Activated T-cell treated with anti-CD3 and anti-CD28 coated beads, Interleukin-2, amount 50 U/mL, for 4 hours (primary cell): ENCODE measurements around the gene EMCN. TPM values are rescaled to one million over a fixed set of nuclear protein-coding genes. Genes with fewer than 3 reads are reported as not detected.
"Not testable (repeated sequence)": the region's sequence is repeated elsewhere in the genome, so short reads cannot be mapped to it uniquely, and the experiment has no call there.

Experiments used
- ATAC-seq, 2 donors: fragments of 200-7000 bp; cut with Tn5 transposase; one replicate each; pipeline ENCODE4 v1.10.0; 2021
- DNase-seq: peaks from one replicate; pipeline ENCODE4 v3.0.0-alpha.2; 2020
- H3K27me3 Mint-ChIP-seq: one replicate; pipeline ENCODE4 v1.8.0; 2021; ENCODE audit warnings: low read depth, mixed read lengths
- H3K36me3 Mint-ChIP-seq: one replicate; pipeline ENCODE4 v1.8.0; 2022; ENCODE audit warnings: mixed read lengths; ENCODE audit not compliant: insufficient read depth
- H3K4me1 Mint-ChIP-seq: one replicate; pipeline ENCODE4 v1.8.0; 2021; ENCODE audit warnings: low read depth, mixed read lengths
- H3K4me3 Mint-ChIP-seq: one replicate; pipeline ENCODE4 v1.8.0; 2021; ENCODE audit warnings: mild to moderate bottlenecking, moderate library complexity, mixed read lengths
- H3K9me3 Mint-ChIP-seq: one replicate; pipeline ENCODE4 v1.8.0; 2021; ENCODE audit warnings: mixed read lengths
- total RNA-seq, 3 donors: library from RNA; stranded (reverse); gene quantifications; one replicate each; pipeline ENCODE4 v1.2.1, GENCODE V29; 2021

EMCN gene
- total RNA-seq, 3 donors from 2014 or later = not detected

DNA sequence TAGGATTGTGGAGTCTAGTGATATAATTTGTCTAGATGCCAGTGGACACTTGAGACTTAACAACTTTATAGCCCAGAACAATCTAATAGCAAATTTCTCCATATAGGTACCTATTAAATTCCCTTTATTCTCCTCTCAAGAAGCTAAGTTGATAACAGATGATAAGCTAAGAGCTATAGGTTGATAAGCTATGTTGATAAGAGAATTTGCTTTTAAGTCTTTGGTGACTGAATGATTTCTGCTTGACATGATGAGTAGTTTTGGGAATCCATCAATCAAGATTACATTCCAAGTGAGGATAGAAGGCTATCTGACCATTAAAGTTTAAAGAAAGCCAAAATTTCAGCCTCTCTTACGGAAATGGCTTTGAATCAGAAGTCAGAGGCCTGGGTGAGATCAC, 131.6 kb downstream of the EMCN start:
- ATAC-seq = no peak
- no peak overlapping the region for H3K4me3 Mint-ChIP-seq
- H3K9me3 Mint-ChIP-seq = no peaks in the 10 kb centered on the region
- H3K27me3 Mint-ChIP-seq = no peaks in the 10 kb centered on the region
- DNase-seq = no peak
- H3K4me1 Mint-ChIP-seq = no peaks in the 10 kb centered on the region
- H3K36me3 Mint-ChIP-seq = no peaks in the 10 kb centered on the region

DNA sequence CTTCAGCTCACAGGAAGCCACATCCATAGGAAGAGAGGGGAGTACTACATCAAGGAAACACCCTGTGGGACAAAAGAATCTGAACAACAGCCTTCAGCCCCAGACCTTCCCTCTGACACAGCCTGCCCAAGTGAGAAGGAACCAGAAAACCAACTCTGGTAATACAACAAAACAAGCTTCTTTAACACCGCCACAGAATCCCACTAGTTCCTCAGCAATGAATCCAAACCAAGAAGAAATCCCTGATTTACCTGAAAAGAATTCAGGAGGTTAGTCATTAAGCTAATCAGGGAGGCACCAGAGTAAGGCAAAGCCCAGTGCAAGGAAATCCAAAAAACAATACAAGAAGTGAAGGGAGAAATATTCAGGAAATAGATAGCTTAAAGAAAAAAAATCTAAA, 137.4 kb downstream of the EMCN start:
- H3K9me3 Mint-ChIP-seq, H3K27me3 Mint-ChIP-seq, ATAC-seq, H3K36me3 Mint-ChIP-seq, H3K4me1 Mint-ChIP-seq, H3K4me3 Mint-ChIP-seq, DNase-seq: not testable (repeated sequence)

DNA sequence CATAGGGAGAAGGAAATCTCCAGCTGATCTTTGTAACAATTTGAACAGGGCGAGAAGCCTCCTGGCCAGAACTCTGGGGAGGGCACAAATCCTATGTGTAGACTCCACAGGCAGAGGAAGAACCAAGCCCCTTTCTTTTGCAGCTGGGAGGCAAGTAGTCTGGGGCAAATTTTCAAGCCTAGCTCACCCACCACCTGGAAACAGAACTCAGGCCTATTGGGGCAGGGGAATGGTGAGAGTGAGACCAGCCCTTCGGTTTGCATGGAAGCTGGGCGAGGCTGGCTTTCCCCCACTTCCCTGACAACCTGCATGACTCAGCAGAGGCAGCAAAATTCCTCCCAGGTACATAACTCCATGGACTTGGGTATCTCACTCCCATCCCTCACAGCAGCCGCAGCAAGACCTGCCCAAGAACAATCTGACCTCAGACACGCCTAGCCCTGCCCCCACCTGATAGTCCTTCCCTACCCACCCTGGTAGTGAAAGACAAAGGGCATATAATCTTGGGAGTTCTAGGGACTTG, 138.2 kb downstream of the EMCN start:
- peaks cover 6% of the 10 kb centered on the region for H3K27me3 Mint-ChIP-seq
- no peaks in the 10 kb centered on the region for H3K9me3 Mint-ChIP-seq
- ATAC-seq (no peak), DNase-seq (no peak)
- no peaks in the 10 kb centered on the region for H3K36me3 Mint-ChIP-seq
- no peak overlapping the region for H3K4me3 Mint-ChIP-seq
- H3K4me1 Mint-ChIP-seq = no peaks in the 10 kb centered on the region

DNA sequence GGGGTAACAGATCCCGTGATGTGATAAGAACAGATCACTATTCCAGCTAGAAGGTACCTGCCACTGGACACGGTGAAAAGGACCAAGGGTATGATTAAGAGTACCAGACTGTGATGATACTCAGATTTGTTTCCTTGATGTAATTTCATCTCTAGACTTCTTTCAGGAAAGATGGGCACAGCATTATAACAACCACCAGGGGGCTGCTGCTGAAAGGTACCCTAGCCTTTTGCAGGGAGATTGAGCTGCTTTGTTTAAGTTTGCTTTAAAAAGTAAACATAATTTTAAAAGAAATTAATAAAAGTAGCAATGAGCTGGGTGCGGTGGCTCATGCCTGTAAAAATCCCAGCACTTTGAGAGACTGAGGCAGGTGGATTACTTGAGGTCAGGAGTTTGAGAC, 145.4 kb downstream of the EMCN start:
- peaks cover 3% of the 10 kb centered on the region for H3K27me3 Mint-ChIP-seq
- H3K4me3 Mint-ChIP-seq = no peak overlapping the region
- H3K4me1 Mint-ChIP-seq = no peaks in the 10 kb centered on the region
- DNase-seq (no peak), ATAC-seq (no peak)
- H3K36me3 Mint-ChIP-seq = no peaks in the 10 kb centered on the region
- no peaks in the 10 kb centered on the region for H3K9me3 Mint-ChIP-seq

DNA sequence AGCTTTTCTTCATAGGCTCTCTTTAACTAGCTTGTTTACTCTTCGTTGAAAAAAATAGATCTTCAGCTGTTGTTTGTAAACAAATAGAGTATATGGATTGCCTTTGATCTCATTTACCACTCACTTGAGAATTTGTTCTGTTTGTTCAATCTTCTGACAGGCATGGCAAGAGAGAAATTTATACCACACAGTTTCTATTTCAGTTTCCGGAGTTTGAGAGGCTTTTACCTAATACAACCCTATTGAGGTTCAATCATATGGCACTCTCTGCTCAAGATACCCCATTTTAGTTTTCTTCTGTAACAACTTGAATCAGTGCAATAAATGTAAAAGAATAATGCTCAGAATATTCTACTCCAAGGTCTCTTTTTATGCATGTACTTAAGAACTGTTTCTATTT, 148.0 kb downstream of the EMCN start:
- Mint-ChIP-seq H3K4me1 (no peaks in the 10 kb centered on the region), H3K9me3 (no peaks in the 10 kb centered on the region), H3K36me3 (no peaks in the 10 kb centered on the region), H3K4me3 (no peak overlapping the region), H3K27me3 (peaks cover 2% of the 10 kb centered on the region)
- ATAC-seq (no peak), DNase-seq (no peak)

DNA sequence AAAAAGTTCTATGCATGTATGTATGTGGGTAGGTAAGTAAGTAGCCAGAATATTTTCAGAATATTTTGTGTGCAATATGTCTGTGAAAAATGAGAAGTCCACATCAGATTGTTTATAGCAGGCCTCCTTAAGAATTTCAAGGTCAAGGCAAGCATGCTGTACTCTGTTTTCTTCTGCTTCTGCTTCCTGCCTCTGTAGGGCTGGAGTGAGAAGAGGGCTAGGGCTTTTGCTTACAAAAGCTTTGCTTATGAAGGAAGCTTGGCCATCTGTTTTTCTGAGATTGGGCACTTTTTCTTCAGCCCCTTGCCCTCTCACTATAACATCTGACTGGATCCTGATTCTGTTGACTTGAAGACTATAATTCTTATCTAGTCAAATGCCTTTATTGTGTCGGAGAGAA, 150.4 kb downstream of the EMCN start:
- DNase-seq = no peak
- Mint-ChIP-seq H3K36me3 (no peaks in the 10 kb centered on the region), H3K4me3 (no peak overlapping the region), H3K27me3 (peaks cover 4% of the 10 kb centered on the region), H3K4me1 (no peaks in the 10 kb centered on the region), H3K9me3 (no peaks in the 10 kb centered on the region)
- no peak for ATAC-seq

DNA sequence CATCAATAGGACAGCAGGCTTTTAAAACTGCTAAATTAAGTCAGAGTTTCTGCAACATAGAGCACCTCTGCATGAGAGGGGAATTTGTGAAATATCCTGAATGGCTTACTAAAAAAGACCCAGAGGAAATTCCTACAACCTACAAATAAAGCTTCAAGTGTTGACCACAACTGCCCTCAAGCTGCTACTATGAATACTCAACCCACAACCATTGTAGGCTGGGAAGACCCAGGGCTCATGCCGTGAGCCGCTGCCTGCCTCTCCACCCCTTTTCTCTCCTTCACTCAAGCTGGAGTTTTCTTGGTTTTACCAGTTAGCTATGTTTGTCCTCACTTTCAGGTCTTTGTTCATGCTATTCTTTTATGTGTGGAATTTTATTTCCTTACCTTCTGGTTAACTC, 151.6 kb downstream of the EMCN start:
- H3K4me3 Mint-ChIP-seq = no peak overlapping the region
- ATAC-seq = no peak
- no peaks in the 10 kb centered on the region for H3K9me3 Mint-ChIP-seq
- H3K27me3 Mint-ChIP-seq = peaks cover 4% of the 10 kb centered on the region
- no peaks in the 10 kb centered on the region for H3K36me3 Mint-ChIP-seq
- H3K4me1 Mint-ChIP-seq = no peaks in the 10 kb centered on the region
- no peak for DNase-seq

DNA sequence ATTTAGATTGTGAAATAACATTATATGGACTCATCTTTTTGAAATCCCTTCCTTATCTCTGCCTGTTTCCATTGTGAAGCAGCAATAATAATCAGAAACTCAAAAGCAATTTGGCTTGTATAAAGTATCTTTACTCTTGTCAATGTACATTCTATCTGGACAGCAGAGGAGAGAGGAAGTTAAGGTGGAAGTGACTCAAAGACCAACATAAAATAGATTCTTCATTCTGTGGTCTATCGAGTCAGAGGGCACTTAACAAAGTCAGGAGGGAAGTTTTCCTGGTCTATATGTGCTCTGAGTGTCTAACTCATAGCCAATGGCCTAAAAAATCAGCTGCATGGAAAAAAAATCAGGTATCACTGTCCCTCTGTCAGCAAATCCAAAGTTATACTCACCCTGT, 155.5 kb downstream of the EMCN start:
- DNase-seq (no peak), ATAC-seq (no peak)
- H3K27me3 Mint-ChIP-seq = peaks cover 4% of the 10 kb centered on the region
- no peak overlapping the region for H3K4me3 Mint-ChIP-seq
- H3K4me1 Mint-ChIP-seq = no peaks in the 10 kb centered on the region
- H3K36me3 Mint-ChIP-seq = no peaks in the 10 kb centered on the region
- peaks cover 3% of the 10 kb centered on the region for H3K9me3 Mint-ChIP-seq

DNA sequence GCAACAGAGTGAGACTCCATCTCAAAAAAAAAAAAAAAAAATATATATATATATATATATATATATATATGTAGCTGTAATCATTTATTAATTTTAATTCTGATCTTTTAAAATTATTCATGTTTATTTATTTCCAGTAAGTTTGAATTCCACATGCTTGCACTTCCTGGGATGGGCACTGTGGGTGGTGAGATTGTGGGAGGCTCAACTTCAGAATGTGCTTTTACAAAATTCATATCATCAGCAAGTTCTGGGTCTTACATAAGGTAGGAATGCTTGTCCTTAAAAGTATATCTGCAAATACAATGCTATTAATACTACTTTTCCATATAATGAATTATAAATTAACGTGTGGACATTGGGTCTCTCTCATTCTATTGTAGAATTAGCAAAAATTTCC, 156.5 kb downstream of the EMCN start:
- Mint-ChIP-seq H3K27me3 (peaks cover 4% of the 10 kb centered on the region), H3K36me3 (no peaks in the 10 kb centered on the region)

DNA sequence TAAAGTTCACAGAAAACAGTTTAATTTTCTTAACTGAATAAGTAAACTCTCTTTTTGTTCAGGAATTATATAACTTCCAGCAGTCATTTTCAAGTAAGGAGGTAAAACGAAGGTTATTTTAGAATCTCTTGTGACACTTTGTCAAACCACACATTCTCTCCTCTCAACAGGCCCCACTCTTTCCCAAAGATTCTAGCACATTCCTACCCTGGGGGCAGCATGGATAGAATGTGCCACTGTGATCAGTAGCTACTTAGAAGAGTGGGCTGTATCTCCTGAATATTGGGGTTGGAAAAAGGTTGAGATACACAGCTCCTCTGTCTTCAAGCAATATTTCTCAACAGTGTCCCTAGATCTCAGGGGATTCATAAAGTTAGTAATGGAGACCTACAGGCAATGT, 157.6 kb downstream of the EMCN start:
- no peak for DNase-seq

More for the DNA sequence above, 156.5 kb downstream of the EMCN start:
- Mint-ChIP-seq H3K4me1 (no peaks in the 10 kb centered on the region), H3K4me3 (no peak overlapping the region), H3K9me3 (peaks cover 6% of the 10 kb centered on the region)
- DNase-seq (no peak), ATAC-seq (no peak)

DNA sequence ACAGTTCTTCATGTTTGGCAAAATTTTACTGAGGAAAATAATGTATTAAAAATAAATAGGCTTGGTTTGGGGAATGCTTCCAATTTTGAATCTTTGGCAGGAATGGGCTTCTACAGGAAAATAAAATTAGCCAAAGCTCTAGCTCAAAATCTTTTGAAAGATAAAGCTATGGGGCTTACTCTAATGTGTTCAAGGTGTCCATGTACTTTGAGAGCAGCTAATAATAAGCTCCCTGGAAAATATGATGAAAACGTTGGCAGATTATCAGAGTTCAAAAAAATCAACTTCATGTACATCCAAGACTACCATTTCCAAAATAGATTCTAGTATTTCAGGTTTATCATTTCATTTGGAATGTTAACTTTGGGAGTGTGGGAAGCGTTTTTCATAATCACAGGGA, 158.4 kb downstream of the EMCN start:
- ATAC-seq = no peak
- H3K9me3 Mint-ChIP-seq = peaks cover 6% of the 10 kb centered on the region
- H3K4me1 Mint-ChIP-seq = no peaks in the 10 kb centered on the region

More for the DNA sequence above, 157.6 kb downstream of the EMCN start:
- H3K9me3 Mint-ChIP-seq = peaks cover 6% of the 10 kb centered on the region
- no peaks in the 10 kb centered on the region for H3K4me1 Mint-ChIP-seq
- H3K36me3 Mint-ChIP-seq = no peaks in the 10 kb centered on the region
- H3K27me3 Mint-ChIP-seq = peaks cover 2% of the 10 kb centered on the region
- ATAC-seq = no peak
- H3K4me3 Mint-ChIP-seq = no peak overlapping the region

DNA sequence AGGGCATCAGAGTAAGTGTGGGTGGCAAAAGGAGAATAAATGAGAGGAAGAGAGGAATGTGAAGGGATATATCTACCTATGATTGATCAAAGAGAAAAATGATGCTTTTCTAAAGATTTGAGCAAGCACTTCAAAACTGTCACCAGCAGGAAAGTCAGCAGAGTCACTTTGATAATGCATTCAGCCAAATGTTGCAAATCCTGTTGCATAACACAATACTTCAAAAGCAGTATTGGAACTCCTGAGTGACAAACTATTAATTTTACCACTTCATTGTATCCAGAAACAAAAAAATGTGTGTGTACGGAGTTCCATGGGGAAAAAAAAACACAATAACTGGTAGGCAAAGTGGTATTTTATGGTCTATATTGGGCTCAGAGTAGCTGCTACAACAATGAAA, 160.3 kb downstream of the EMCN start:
- H3K4me3 Mint-ChIP-seq = no peak overlapping the region
- ATAC-seq (no peak), DNase-seq (no peak)
- no peaks in the 10 kb centered on the region for H3K4me1 Mint-ChIP-seq
- H3K36me3 Mint-ChIP-seq = no peaks in the 10 kb centered on the region
- peaks cover 6% of the 10 kb centered on the region for H3K9me3 Mint-ChIP-seq
- H3K27me3 Mint-ChIP-seq = no peaks in the 10 kb centered on the region

More for the DNA sequence above, 158.4 kb downstream of the EMCN start:
- Mint-ChIP-seq H3K36me3 (no peaks in the 10 kb centered on the region), H3K27me3 (peaks cover 2% of the 10 kb centered on the region), H3K4me3 (no peak overlapping the region)
- no peak for DNase-seq

DNA sequence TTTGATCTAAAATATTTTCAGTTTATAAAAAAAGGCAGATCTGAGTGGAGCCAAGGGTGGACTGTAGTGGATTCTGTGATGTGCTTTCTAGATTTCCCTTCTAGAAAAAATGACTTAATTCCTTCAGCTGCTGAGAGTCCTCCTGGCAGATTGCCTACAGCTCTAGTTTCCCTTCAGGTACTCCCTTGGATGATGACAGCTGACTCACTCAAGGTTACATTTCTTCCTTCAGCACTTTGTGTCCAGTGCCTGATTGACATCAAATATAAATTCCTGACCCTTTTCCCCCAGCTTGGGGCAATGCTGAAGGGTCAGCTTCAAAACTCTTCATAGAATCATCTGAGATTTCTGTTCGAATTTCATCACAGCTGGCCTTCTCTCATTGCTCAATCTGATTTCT, 161.7 kb downstream of the EMCN start:
- Mint-ChIP-seq H3K36me3 (no peaks in the 10 kb centered on the region), H3K27me3 (no peaks in the 10 kb centered on the region), H3K4me3 (no peak overlapping the region), H3K4me1 (no peaks in the 10 kb centered on the region), H3K9me3 (peaks cover 6% of the 10 kb centered on the region)
- no peak for DNase-seq
- no peak for ATAC-seq

DNA sequence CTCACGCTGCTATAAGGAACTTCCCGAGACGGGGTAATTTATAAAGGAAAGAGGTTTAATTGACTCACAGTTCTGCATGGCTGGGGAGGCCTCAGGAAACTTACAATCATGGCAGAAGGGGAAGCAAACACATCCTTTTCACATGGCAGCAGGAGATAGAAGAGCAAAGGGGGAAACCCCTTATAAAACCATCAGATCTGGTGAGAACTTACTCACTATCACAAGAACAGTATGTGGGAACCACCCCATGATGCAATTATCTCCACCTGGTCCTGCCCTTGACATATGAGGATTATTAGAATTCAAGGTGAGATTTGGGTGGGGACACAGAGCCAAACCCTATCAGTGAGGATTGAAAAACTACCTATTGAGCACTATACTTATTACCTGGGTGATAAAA, 165.5 kb downstream of the EMCN start:
- not testable (repeated sequence) for H3K9me3 Mint-ChIP-seq, H3K36me3 Mint-ChIP-seq, DNase-seq, H3K4me3 Mint-ChIP-seq, H3K4me1 Mint-ChIP-seq, H3K27me3 Mint-ChIP-seq, ATAC-seq

DNA sequence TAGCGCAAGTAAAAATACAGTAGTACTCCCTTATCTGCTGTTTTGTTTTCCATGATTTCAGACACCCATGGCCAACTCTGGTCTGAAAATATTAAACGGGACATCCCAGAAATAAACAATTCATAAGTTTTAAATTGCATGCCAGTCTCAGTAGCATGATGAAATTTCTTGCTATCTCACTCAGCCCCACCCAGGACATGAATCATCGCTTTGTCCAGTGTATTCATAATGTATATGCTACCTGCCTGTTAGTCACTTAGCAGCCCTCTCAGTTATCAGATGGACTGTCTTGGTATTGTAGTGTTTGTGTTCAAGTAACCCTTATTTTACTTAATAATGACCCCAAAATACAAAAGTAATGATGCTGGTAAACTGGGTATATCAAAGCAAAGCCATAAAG, 169.3 kb downstream of the EMCN start:
- DNase-seq (no peak), ATAC-seq (no peak)
- H3K4me1 Mint-ChIP-seq = no peaks in the 10 kb centered on the region
- no peaks in the 10 kb centered on the region for H3K27me3 Mint-ChIP-seq
- H3K9me3 Mint-ChIP-seq = peaks cover 4% of the 10 kb centered on the region
- no peaks in the 10 kb centered on the region for H3K36me3 Mint-ChIP-seq
- H3K4me3 Mint-ChIP-seq = no peak overlapping the region

DNA sequence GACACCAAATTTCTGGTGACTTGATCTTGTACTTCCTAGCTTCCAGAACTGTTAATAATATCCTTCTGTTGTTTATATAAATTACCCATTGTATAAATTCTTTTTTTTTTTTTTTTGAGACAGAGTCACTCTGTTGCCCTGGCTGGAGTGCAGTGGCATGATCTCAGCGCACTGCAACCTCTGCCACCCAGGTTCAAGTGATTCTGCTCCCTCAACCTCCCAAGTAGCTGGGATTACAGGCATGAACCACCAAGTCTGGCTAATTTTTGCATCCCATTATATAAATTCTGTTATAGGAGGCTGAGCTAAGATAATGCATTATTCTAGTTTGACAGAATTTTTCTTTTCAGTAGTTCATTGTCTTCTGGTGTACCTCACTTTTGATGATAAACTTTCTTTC, 170.6 kb downstream of the EMCN start:
- Mint-ChIP-seq H3K4me1 (no peaks in the 10 kb centered on the region), H3K27me3 (no peaks in the 10 kb centered on the region), H3K36me3 (no peaks in the 10 kb centered on the region), H3K9me3 (peaks cover 4% of the 10 kb centered on the region), H3K4me3 (no peak overlapping the region)
- DNase-seq (no peak), ATAC-seq (no peak)
